ENCODE measurements around the gene GH1. TPM values are rescaled to one million over a fixed set of nuclear protein-coding genes. Genes with fewer than 3 reads are reported as not detected.
"Not testable (repeated sequence)": the region's sequence is repeated elsewhere in the genome, so short reads cannot be mapped to it uniquely, and the experiment has no call there.

Gene GH1
- total and polyA plus RNA-seq, 2 donors: 0.33 to 3.1 TPM

- H3K36me3 ChIP-seq (ENCODE audit: control insufficient read depth in 2 of 2, insufficient read depth in 2 of 2, low read length in 1 of 2); H3K9me3 ChIP-seq (ENCODE audit: control insufficient read depth in 2 of 2, insufficient read depth in 1 of 2, low read length in 1 of 2); H3K27ac ChIP-seq (ENCODE audit: low read depth in 1 of 2, low read length in 1 of 2); H3K4me3 ChIP-seq (ENCODE audit: low read length in 2 of 2); DNase-seq (ENCODE audit: low read depth in 6 of 9, low spot score in 9 of 9); H3K4me1 ChIP-seq (ENCODE audit: control insufficient read depth in 2 of 2, insufficient read depth in 2 of 2, low read length in 2 of 2): not testable (repeated sequence)
- WGBS: 86% methylated on average over 11 of the region's 11 CpGs
- peaks cover 0 to 14% of the 10 kb centered on the region in 2 donors for H3K27me3 ChIP-seq (ENCODE audit: control insufficient read depth in 2 of 2, insufficient read depth in 1 of 2, low read length in 1 of 2)
Measured at GRCh38 chr17:63881337-63881736, 37.3 kb downstream of the GH1 start.

- Histone ChIP-seq H3K4me1 (ENCODE audit: control insufficient read depth in 2 of 2, insufficient read depth in 2 of 2, low read length in 2 of 2) (no peaks in the 10 kb centered on the region), H3K36me3 (ENCODE audit: control insufficient read depth in 2 of 2, insufficient read depth in 2 of 2, low read length in 1 of 2) (no peaks in the 10 kb centered on the region), H3K9me3 (ENCODE audit: control insufficient read depth in 2 of 2, insufficient read depth in 1 of 2, low read length in 1 of 2) (no peaks in the 10 kb centered on the region), H3K27ac (ENCODE audit: low read depth in 1 of 2, low read length in 1 of 2) (no peak overlapping the region), H3K4me3 (ENCODE audit: low read length in 2 of 2) (no peak overlapping the region), H3K27me3 (ENCODE audit: control insufficient read depth in 2 of 2, insufficient read depth in 1 of 2, low read length in 1 of 2) (peaks cover 0 to 14% of the 10 kb centered on the region in 2 donors)
- DNase-seq (ENCODE audit: low read depth in 6 of 9, low spot score in 9 of 9): no peak
- WGBS: 88% methylated on average over 12 of the region's 12 CpGs
Measured at GRCh38 chr17:63880706-63881105, 37.9 kb downstream of the GH1 start.

GRCh38 chr17:63878413-63878812 lies 40.2 kb downstream of the GH1 start:
- peaks cover 0 to 14% of the 10 kb centered on the region in 2 donors for H3K27me3 ChIP-seq (ENCODE audit: control insufficient read depth in 2 of 2, insufficient read depth in 1 of 2, low read length in 1 of 2)
- H3K4me3 ChIP-seq (ENCODE audit: low read length in 2 of 2); H3K9me3 ChIP-seq (ENCODE audit: control insufficient read depth in 2 of 2, insufficient read depth in 1 of 2, low read length in 1 of 2); H3K27ac ChIP-seq (ENCODE audit: low read depth in 1 of 2, low read length in 1 of 2); H3K4me1 ChIP-seq (ENCODE audit: control insufficient read depth in 2 of 2, insufficient read depth in 2 of 2, low read length in 2 of 2); H3K36me3 ChIP-seq (ENCODE audit: control insufficient read depth in 2 of 2, insufficient read depth in 2 of 2, low read length in 1 of 2); DNase-seq (ENCODE audit: low read depth in 6 of 9, low spot score in 9 of 9): not testable (repeated sequence)
- 94% methylated on average over 9 of the region's 9 CpGs for WGBS

GRCh38 chr17:63874693-63875092 lies 43.9 kb downstream of the GH1 start:
- DNase-seq (ENCODE audit: low read depth in 6 of 9, low spot score in 9 of 9); H3K27me3 ChIP-seq (ENCODE audit: control insufficient read depth in 2 of 2, insufficient read depth in 1 of 2, low read length in 1 of 2); H3K4me1 ChIP-seq (ENCODE audit: control insufficient read depth in 2 of 2, insufficient read depth in 2 of 2, low read length in 2 of 2); H3K9me3 ChIP-seq (ENCODE audit: control insufficient read depth in 2 of 2, insufficient read depth in 1 of 2, low read length in 1 of 2); H3K4me3 ChIP-seq (ENCODE audit: low read length in 2 of 2); H3K36me3 ChIP-seq (ENCODE audit: control insufficient read depth in 2 of 2, insufficient read depth in 2 of 2, low read length in 1 of 2); H3K27ac ChIP-seq (ENCODE audit: low read depth in 1 of 2, low read length in 1 of 2): not testable (repeated sequence)
- 91% methylated on average over 6 of the region's 6 CpGs for WGBS

GRCh38 chr17:63874061-63874626 lies 44.5 kb downstream of the GH1 start:
- DNase-seq (ENCODE audit: low read depth in 6 of 9, low spot score in 9 of 9); H3K4me3 ChIP-seq (ENCODE audit: low read length in 2 of 2); H3K9me3 ChIP-seq (ENCODE audit: control insufficient read depth in 2 of 2, insufficient read depth in 1 of 2, low read length in 1 of 2); H3K27me3 ChIP-seq (ENCODE audit: control insufficient read depth in 2 of 2, insufficient read depth in 1 of 2, low read length in 1 of 2); H3K36me3 ChIP-seq (ENCODE audit: control insufficient read depth in 2 of 2, insufficient read depth in 2 of 2, low read length in 1 of 2); H3K4me1 ChIP-seq (ENCODE audit: control insufficient read depth in 2 of 2, insufficient read depth in 2 of 2, low read length in 2 of 2); H3K27ac ChIP-seq (ENCODE audit: low read depth in 1 of 2, low read length in 1 of 2): not testable (repeated sequence)
- 87% methylated on average over 6 of the region's 8 CpGs for WGBS

- not testable (repeated sequence) for H3K36me3 ChIP-seq (ENCODE audit: control insufficient read depth in 2 of 2, insufficient read depth in 2 of 2, low read length in 1 of 2); H3K27me3 ChIP-seq (ENCODE audit: control insufficient read depth in 2 of 2, insufficient read depth in 1 of 2, low read length in 1 of 2); DNase-seq (ENCODE audit: low read depth in 6 of 9, low spot score in 9 of 9); H3K27ac ChIP-seq (ENCODE audit: low read depth in 1 of 2, low read length in 1 of 2); H3K4me3 ChIP-seq (ENCODE audit: low read length in 2 of 2); H3K4me1 ChIP-seq (ENCODE audit: control insufficient read depth in 2 of 2, insufficient read depth in 2 of 2, low read length in 2 of 2); H3K9me3 ChIP-seq (ENCODE audit: control insufficient read depth in 2 of 2, insufficient read depth in 1 of 2, low read length in 1 of 2)
- WGBS: 92% methylated on average over 7 of the region's 7 CpGs
Measured at GRCh38 chr17:63873577-63873976, 45.1 kb downstream of the GH1 start, which contains the start of gene CSH2. CSH2 (minus strand) TSS chr17:63873677; CDS start chr17:63873614, 63 bp downstream.

- not testable (repeated sequence) for H3K27ac ChIP-seq (ENCODE audit: low read depth in 1 of 2, low read length in 1 of 2); DNase-seq (ENCODE audit: low read depth in 6 of 9, low spot score in 9 of 9); H3K4me1 ChIP-seq (ENCODE audit: control insufficient read depth in 2 of 2, insufficient read depth in 2 of 2, low read length in 2 of 2); H3K9me3 ChIP-seq (ENCODE audit: control insufficient read depth in 2 of 2, insufficient read depth in 1 of 2, low read length in 1 of 2); H3K27me3 ChIP-seq (ENCODE audit: control insufficient read depth in 2 of 2, insufficient read depth in 1 of 2, low read length in 1 of 2); H3K36me3 ChIP-seq (ENCODE audit: control insufficient read depth in 2 of 2, insufficient read depth in 2 of 2, low read length in 1 of 2); H3K4me3 ChIP-seq (ENCODE audit: low read length in 2 of 2)
- WGBS: 96% methylated on average over 12 of the region's 15 CpGs
Measured at GRCh38 chr17:63871646-63872365, 46.8 kb downstream of the GH1 start.

GRCh38 chr17:63870292-63870665 lies 48.4 kb downstream of the GH1 start:
- H3K27me3 ChIP-seq (ENCODE audit: control insufficient read depth in 2 of 2, insufficient read depth in 1 of 2, low read length in 1 of 2); H3K9me3 ChIP-seq (ENCODE audit: control insufficient read depth in 2 of 2, insufficient read depth in 1 of 2, low read length in 1 of 2); H3K4me3 ChIP-seq (ENCODE audit: low read length in 2 of 2); H3K4me1 ChIP-seq (ENCODE audit: control insufficient read depth in 2 of 2, insufficient read depth in 2 of 2, low read length in 2 of 2); DNase-seq (ENCODE audit: low read depth in 6 of 9, low spot score in 9 of 9); H3K27ac ChIP-seq (ENCODE audit: low read depth in 1 of 2, low read length in 1 of 2); H3K36me3 ChIP-seq (ENCODE audit: control insufficient read depth in 2 of 2, insufficient read depth in 2 of 2, low read length in 1 of 2): not testable (repeated sequence)
- 97% methylated on average over 4 of the region's 4 CpGs for WGBS

- WGBS: 82% methylated on average over 9 of the region's 9 CpGs
- not testable (repeated sequence) for H3K27me3 ChIP-seq (ENCODE audit: control insufficient read depth in 2 of 2, insufficient read depth in 1 of 2, low read length in 1 of 2); H3K9me3 ChIP-seq (ENCODE audit: control insufficient read depth in 2 of 2, insufficient read depth in 1 of 2, low read length in 1 of 2); H3K36me3 ChIP-seq (ENCODE audit: control insufficient read depth in 2 of 2, insufficient read depth in 2 of 2, low read length in 1 of 2); DNase-seq (ENCODE audit: low read depth in 6 of 9, low spot score in 9 of 9); H3K27ac ChIP-seq (ENCODE audit: low read depth in 1 of 2, low read length in 1 of 2); H3K4me1 ChIP-seq (ENCODE audit: control insufficient read depth in 2 of 2, insufficient read depth in 2 of 2, low read length in 2 of 2); H3K4me3 ChIP-seq (ENCODE audit: low read length in 2 of 2)
Measured at GRCh38 chr17:63869491-63870291, 48.9 kb downstream of the GH1 start.

Data from thymus (tissue), 11 donors.